Peyer's patch (tissue), 4 donors: ENCODE data around the gene OBI1.

Experiments
- CTCF ChIP-seq, 6 experiments: fragments of 450-650 bp in 4 of 6; fragments of 200-600 bp in 2 of 6; sonication (generic) in 1 of 6; IDR thresholded peaks; one replicate each; pipeline ENCODE4 v1.5.1; 2017 to 2019; ENCODE audit warnings: antibody characterized with exemption in 6 of 6, mild to moderate bottlenecking in 3 of 6, moderate library complexity in 1 of 6
- POLR2A ChIP-seq, 2 donors: fragments of 450-650 bp; IDR thresholded peaks; one replicate each; pipeline ENCODE4 v1.5.1; 2017; ENCODE audit warnings: antibody characterized with exemption in 2 of 2, mild to moderate bottlenecking in 2 of 2, moderate library complexity in 2 of 2

- TF ChIP-seq CTCF (IDR thresholded peaks at IDR 0.05) (no peak), POLR2A (IDR thresholded peaks at IDR 0.05) (no peak)
Measured at GRCh38 chr13:78601874-78602560, 56.9 kb downstream of the OBI1 start.
